ENCODE data around the gene SH2D4B.

SH2D4B gene

DNA sequence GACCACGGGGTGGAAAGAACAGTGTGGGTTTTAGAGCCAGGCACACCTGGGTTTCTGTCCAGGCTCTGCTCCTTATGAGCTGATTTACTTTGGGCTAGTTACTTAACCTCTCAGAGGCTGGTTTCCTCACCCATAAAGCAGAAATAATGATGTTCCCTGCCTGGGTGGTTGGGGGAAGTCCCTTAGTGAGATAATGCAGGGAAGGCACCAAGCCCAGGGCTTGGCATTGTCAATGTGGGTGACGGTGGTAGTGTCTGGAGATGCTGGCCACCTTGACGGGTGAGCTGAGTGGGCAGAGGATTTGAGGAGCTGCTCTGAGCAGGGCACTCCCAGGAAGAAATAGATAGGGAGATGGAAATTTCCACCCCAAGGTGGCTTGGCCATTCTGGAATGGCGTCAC, 65.2 kb downstream of the SH2D4B start:
- no peak for DNase-seq (ENCODE audit: extremely low spot score)
- ChIA-PET CTCF (interaction anchor here (1.0 to 2.0 kb wide), 7 partner anchors 9 to 64 kb away, joined by 3 to 9 read pairs (median 4); no protein-coding TSS in a partner anchor), POLR2A (no interaction called here)
- TF ChIP-seq CTCF (IDR thresholded peaks at IDR 0.05; ENCODE audit: control extremely low read depth, extremely low read depth, low read depth, missing control alignments), result no peak

DNA sequence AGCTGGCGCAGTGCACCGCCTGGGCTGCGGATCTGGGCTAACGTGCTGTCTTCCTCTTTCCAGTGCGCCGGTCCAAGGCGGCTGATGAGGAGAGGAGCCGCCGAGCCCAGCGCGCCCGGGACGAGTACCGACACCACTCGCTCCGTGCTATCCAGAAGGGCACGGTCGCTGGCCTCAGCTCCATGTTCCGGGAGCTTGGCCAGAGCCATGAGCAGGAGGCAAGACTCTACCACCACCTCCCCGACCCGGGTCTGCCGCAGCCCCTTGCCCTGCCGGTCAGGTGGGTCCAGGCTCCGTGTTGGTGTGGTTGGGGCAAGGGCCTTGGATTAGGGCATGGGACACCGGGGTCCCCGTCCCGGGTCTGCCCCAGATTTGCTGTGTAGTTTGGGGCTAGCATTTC, 65.8 kb downstream of the SH2D4B start:
- TF ChIP-seq CTCF (IDR thresholded peaks at IDR 0.05; ENCODE audit: control extremely low read depth, extremely low read depth, low read depth, missing control alignments), result no peak
- ChIA-PET POLR2A (no interaction called here), CTCF (interaction anchor here (1.2 to 2.0 kb wide), 4 partner anchors 10 to 59 kb away, joined by 3 to 9 read pairs (median 4); no protein-coding TSS in a partner anchor)
- DNase-seq (ENCODE audit: extremely low spot score), result no peak

- no peak for DNase-seq (ENCODE audit: extremely low spot score)
- TF ChIP-seq CTCF (IDR thresholded peaks at IDR 0.05; ENCODE audit: control extremely low read depth, extremely low read depth, low read depth, missing control alignments), result no peak
- CTCF ChIA-PET, result interaction anchor here (1.0 to 6.4 kb wide), 2 partner anchors 10 to 316 kb away, joined by 3 to 59 read pairs; no protein-coding TSS in a partner anchor
- POLR2A ChIA-PET, result no interaction called here
Measured at GRCh38 chr10:80608706-80609105, 71.0 kb downstream of the SH2D4B start.

DNA sequence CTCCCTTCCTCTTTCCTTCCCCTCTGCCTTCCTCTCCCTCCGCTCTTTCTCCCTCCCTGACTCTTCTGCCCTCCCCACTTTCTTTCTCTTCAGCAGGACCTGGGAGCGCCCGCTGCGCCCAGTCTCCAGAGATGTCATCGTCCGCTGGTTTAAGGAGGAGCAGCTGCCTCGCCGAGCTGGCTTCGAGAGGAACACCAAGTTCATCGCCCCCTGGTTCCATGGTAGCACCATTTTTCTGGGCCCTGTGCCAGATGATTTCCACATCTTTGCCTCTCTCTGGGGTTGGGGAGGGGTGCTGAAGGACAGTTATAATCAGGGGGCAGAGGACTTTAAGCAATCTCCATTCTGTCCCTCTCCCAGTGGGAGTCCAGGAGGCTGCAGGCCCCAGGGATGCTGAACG, 71.6 kb downstream of the SH2D4B start:
- no peak for DNase-seq (ENCODE audit: extremely low spot score)
- ChIA-PET CTCF (interaction anchor here (1.0 to 6.4 kb wide), 4 partner anchors 10 to 315 kb away, joined by 3 to 59 read pairs (median 5); no protein-coding TSS in a partner anchor), POLR2A (no interaction called here)
- TF ChIP-seq CTCF (IDR thresholded peaks at IDR 0.05; ENCODE audit: control extremely low read depth, extremely low read depth, low read depth, missing control alignments), result no peak

GRCh38 chr10:80611481-80612185, 73.9 kb downstream of the SH2D4B start:
- DNase-seq (ENCODE audit: extremely low spot score), result no peak
- no peak for TF ChIP-seq CTCF (IDR thresholded peaks at IDR 0.05; ENCODE audit: control extremely low read depth, extremely low read depth, low read depth, missing control alignments)
- CTCF ChIA-PET, result interaction anchor here (1.3 to 6.4 kb wide), 2 partner anchors 13 to 50 kb away, joined by 3 to 59 read pairs; no protein-coding TSS in a partner anchor
- POLR2A ChIA-PET, result no interaction called here

- CTCF ChIA-PET, result interaction anchor here (6.4 kb wide), 1 partner anchor 14 kb away, joined by 59 read pairs; no protein-coding TSS in a partner anchor
- POLR2A ChIA-PET, result no interaction called here
- no peak for TF ChIP-seq CTCF (IDR thresholded peaks at IDR 0.05; ENCODE audit: control extremely low read depth, extremely low read depth, low read depth, missing control alignments)
- no peak for DNase-seq (ENCODE audit: extremely low spot score)
Measured at GRCh38 chr10:80612261-80612660, 74.6 kb downstream of the SH2D4B start.

Data from GM10248 (cell line).